Measurements from ENCODE around the gene POM121L12.

- TF ChIP-seq, protein P1, sequence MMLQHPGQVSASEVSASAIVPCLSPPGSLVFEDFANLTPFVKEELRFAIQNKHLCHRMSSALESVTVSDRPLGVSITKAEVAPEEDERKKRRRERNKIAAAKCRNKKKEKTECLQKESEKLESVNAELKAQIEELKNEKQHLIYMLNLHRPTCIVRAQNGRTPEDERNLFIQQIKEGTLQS (CRISPR knock-in tag; conservative IDR thresholded peaks at IDR 0.05), result no peak
- TF ChIP-seq CTCF (IDR thresholded peaks at IDR 0.05), result no peak
- TF ChIP-seq CBFB (CRISPR knock-in tag; IDR thresholded peaks at IDR 0.05; ENCODE audit: low read depth), result no peak
- no peak for TF ChIP-seq NR3C1 (CRISPR knock-in tag; conservative IDR thresholded peaks at IDR 0.05; ENCODE audit: low read depth)
- TF ChIP-seq CREB1 (CRISPR knock-in tag; IDR thresholded peaks at IDR 0.05), result no peak
- TF ChIP-seq, protein P2, sequence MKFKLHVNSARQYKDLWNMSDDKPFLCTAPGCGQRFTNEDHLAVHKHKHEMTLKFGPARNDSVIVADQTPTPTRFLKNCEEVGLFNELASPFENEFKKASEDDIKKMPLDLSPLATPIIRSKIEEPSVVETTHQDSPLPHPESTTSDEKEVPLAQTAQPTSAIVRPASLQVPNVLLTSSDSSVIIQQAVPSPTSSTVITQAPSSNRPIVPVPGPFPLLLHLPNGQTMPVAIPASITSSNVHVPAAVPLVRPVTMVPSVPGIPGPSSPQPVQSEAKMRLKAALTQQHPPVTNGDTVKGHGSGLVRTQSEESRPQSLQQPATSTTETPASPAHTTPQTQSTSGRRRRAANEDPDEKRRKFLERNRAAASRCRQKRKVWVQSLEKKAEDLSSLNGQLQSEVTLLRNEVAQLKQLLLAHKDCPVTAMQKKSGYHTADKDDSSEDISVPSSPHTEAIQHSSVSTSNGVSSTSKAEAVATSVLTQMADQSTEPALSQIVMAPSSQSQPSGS (CRISPR knock-in tag; IDR thresholded peaks at IDR 0.05; ENCODE audit: borderline replicate concordance, low read depth), result no peak
- TF ChIP-seq ZNF138 (CRISPR knock-in tag; conservative IDR thresholded peaks at IDR 0.05), result no peak
- no peak for TF ChIP-seq ELF4 (CRISPR knock-in tag; IDR thresholded peaks at IDR 0.05; ENCODE audit: low read depth)
- TF ChIP-seq CREM (CRISPR knock-in tag; IDR thresholded peaks at IDR 0.05), result no peak
- no peak for TF ChIP-seq ZNF121 (CRISPR knock-in tag; IDR thresholded peaks at IDR 0.05)
- TF ChIP-seq ZBTB43 (CRISPR knock-in tag; IDR thresholded peaks at IDR 0.05), result no peak
- TF ChIP-seq SP1 (CRISPR knock-in tag; conservative IDR thresholded peaks at IDR 0.05), result no peak
- TF ChIP-seq, protein P3, sequence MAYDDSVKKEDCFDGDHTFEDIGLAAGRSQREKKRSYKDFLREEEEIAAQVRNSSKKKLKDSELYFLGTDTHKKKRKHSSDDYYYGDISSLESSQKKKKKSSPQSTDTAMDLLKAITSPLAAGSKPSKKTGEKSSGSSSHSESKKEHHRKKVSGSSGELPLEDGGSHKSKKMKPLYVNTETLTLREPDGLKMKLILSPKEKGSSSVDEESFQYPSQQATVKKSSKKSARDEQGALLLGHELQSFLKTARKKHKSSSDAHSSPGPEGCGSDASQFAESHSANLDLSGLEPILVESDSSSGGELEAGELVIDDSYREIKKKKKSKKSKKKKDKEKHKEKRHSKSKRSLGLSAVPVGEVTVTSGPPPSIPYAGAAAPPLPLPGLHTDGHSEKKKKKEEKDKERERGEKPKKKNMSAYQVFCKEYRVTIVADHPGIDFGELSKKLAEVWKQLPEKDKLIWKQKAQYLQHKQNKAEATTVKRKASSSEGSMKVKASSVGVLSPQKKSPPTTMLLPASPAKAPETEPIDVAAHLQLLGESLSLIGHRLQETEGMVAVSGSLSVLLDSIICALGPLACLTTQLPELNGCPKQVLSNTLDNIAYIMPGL (CRISPR knock-in tag; IDR thresholded peaks at IDR 0.05), result no peak
- TF ChIP-seq ZNF232 (CRISPR knock-in tag; IDR thresholded peaks at IDR 0.05), result no peak
Measured at GRCh38 chr7:52995676-52996075, 39.8 kb upstream of the POM121L12 start.
